GM19455 (cell line): Measurements from ENCODE around the gene FSCN2.
A peak's percentile ranks its signal among the peaks of the same experiment; 100 is the strongest.

Experiments used
- ATAC-seq: cut with Tn5 transposase; IDR thresholded peaks from one replicate; pipeline ENCODE4 v1.9.1; 2021; ENCODE audit not compliant: unreplicated experiment

Gene FSCN2

GRCh38 chr17:81527591-81528383 is at the start of gene FSCN2:
FSCN2 (plus strand) TSS chr17:81528377; CDS start chr17:81528532, 155 bp downstream.
- ATAC-seq = no peak

- no peak for ATAC-seq
These were observed 48.8 kb upstream of the FSCN2 start for GRCh38 chr17:81479175-81480071.

- no peak for ATAC-seq
These were observed 47.8 kb upstream of the FSCN2 start for GRCh38 chr17:81480140-81481072.

GRCh38 chr17:81481073-81481799 is 46.9 kb upstream of the FSCN2 start:
- ATAC-seq = no peak

- no peak for ATAC-seq
These were observed 46.2 kb upstream of the FSCN2 start for GRCh38 chr17:81481815-81482505.

GRCh38 chr17:81482673-81483072 is 45.5 kb upstream of the FSCN2 start:
- ATAC-seq = no peak

GRCh38 chr17:81483085-81483861 is 44.9 kb upstream of the FSCN2 start:
- no peak for ATAC-seq

GRCh38 chr17:81483862-81484194 is 44.3 kb upstream of the FSCN2 start:
- ATAC-seq = no peak

- peak; percentile 55 for ATAC-seq
These were observed 43.8 kb upstream of the FSCN2 start for GRCh38 chr17:81484195-81484979.

- ATAC-seq = no peak
These were observed 41.9 kb upstream of the FSCN2 start for GRCh38 chr17:81486199-81486810.

GRCh38 chr17:81487089-81487486 is 41.1 kb upstream of the FSCN2 start:
- ATAC-seq = no peak

GRCh38 chr17:81487487-81488275 is 40.5 kb upstream of the FSCN2 start:
- no peak for ATAC-seq

GRCh38 chr17:81488276-81488860 is 39.8 kb upstream of the FSCN2 start:
- ATAC-seq = no peak

- no peak for ATAC-seq
These were observed 38.9 kb upstream of the FSCN2 start for GRCh38 chr17:81489012-81489997.
